Measurements from ENCODE around the gene VPS26C. TPM values are rescaled to one million over a fixed set of nuclear protein-coding genes. Genes with fewer than 3 reads are reported as not detected.

VPS26C gene
- total and polyA plus RNA-seq, 2 of the 8 experiments (the other 6 are each of a cell fraction or from before 2014, with no cell fraction given) = 43.5 to 71.6 TPM

GRCh38 chr21:37195059-37195458 lies 72.1 kb downstream of the VPS26C start (continued):
- no peak for TF ChIP-seq ASH2L (IDR thresholded peaks at IDR 0.05; ENCODE audit: low read length)
- no peak for TF ChIP-seq SIX5 (IDR thresholded peaks at IDR 0.05; ENCODE audit: low read depth, low read length)
- no peak for TF ChIP-seq USF2 (IDR thresholded peaks at IDR 0.05; ENCODE audit: low read length)
- no peak for TF ChIP-seq SIN3A (conservative IDR thresholded peaks at IDR 0.05 in 1 of 2, IDR thresholded peaks at IDR 0.05 in 1 of 2; ENCODE audit: low read depth in 1 of 2, low read length in 2 of 2)
- TF ChIP-seq KDM5A (IDR thresholded peaks at IDR 0.05; ENCODE audit: low read length) = no peak
